HG03045 (cell line): ENCODE measurements around the gene HDAC4.

ENCODE experiments used
- ATAC-seq: cut with Tn5 transposase; IDR thresholded peaks from one replicate; pipeline ENCODE4 v1.9.1; 2021; ENCODE audit warnings: mild to moderate bottlenecking, moderate library complexity; ENCODE audit not compliant: unreplicated experiment

Gene HDAC4

GRCh38 chr2:239212121-239212928 is 188.5 kb downstream of the HDAC4 start:
- ATAC-seq = no peak

- ATAC-seq = no peak
These were observed 189.3 kb downstream of the HDAC4 start for GRCh38 chr2:239211396-239212094.

GRCh38 chr2:239209783-239210182 is 191.0 kb downstream of the HDAC4 start:
- no peak for ATAC-seq

- no peak for ATAC-seq
These were observed 192.2 kb downstream of the HDAC4 start for GRCh38 chr2:239208465-239209180.

- no peak for ATAC-seq
These were observed 194.0 kb downstream of the HDAC4 start for GRCh38 chr2:239206851-239207250.

GRCh38 chr2:239206042-239206441 is 194.8 kb downstream of the HDAC4 start:
- ATAC-seq = no peak

- no peak for ATAC-seq
These were observed 195.8 kb downstream of the HDAC4 start for GRCh38 chr2:239204876-239205468.

- ATAC-seq = no peak
These were observed 196.5 kb downstream of the HDAC4 start for GRCh38 chr2:239204136-239204875.

GRCh38 chr2:239203443-239204135 is 197.2 kb downstream of the HDAC4 start:
- no peak for ATAC-seq

GRCh38 chr2:239202836-239203235 is 198.0 kb downstream of the HDAC4 start:
- no peak for ATAC-seq

GRCh38 chr2:239202343-239202742 is 198.5 kb downstream of the HDAC4 start:
- ATAC-seq = no peak

- no peak for ATAC-seq
These were observed 198.9 kb downstream of the HDAC4 start for GRCh38 chr2:239201884-239202283.

- no peak for ATAC-seq
These were observed 199.3 kb downstream of the HDAC4 start for GRCh38 chr2:239201531-239201876.

- no peak for ATAC-seq
These were observed 199.9 kb downstream of the HDAC4 start for GRCh38 chr2:239200646-239201530.

GRCh38 chr2:239199041-239199768 is 201.6 kb downstream of the HDAC4 start:
- no peak for ATAC-seq

- ATAC-seq = no peak
These were observed 202.6 kb downstream of the HDAC4 start for GRCh38 chr2:239198221-239198620.

- ATAC-seq = no peak
These were observed 203.7 kb downstream of the HDAC4 start for GRCh38 chr2:239197146-239197545.

- no peak for ATAC-seq
These were observed 204.3 kb downstream of the HDAC4 start for GRCh38 chr2:239196474-239197021.
